Panc1 (cell line): ENCODE data around the gene LYRM4.

ENCODE experiments used
- CTCF ChIP-seq: fragments of 450-650 bp; IDR thresholded peaks from 2 replicates; pipeline ENCODE4 v1.5.1; 2017; ENCODE audit warnings: mild to moderate bottlenecking
- REST ChIP-seq, 2 experiments: IDR thresholded peaks; 2 replicates each; pipeline ENCODE4 v1.6.1; 2011 to 2012; ENCODE audit warnings: low read depth in 2 of 2, control low read depth in 1 of 2, low read length in 1 of 2, mild to moderate bottlenecking in 1 of 2, moderate library complexity in 1 of 2; ENCODE audit not compliant: insufficient read depth in 1 of 2

- TF ChIP-seq CTCF (no peak), REST (IDR thresholded peaks at IDR 0.05; ENCODE audit: insufficient read depth in 1 of 2, low read depth in 2 of 2, low read length in 1 of 2) (no peak)
These were observed 16.8 kb upstream of the LYRM4 start for GRCh38 chr6:5277589-5277988.
